ENCODE measurements around the gene PRSS27. TPM values are rescaled to one million over a fixed set of nuclear protein-coding genes. Genes with fewer than 3 reads are reported as not detected.

Gene PRSS27
- total RNA-seq (ENCODE audit: insufficient read depth, low replicate concordance), result 1.4 TPM

GRCh38 chr16:2720064-2720457 lies at the start of gene PRSS27:
Gene PRSS27, minus strand, starts transcription at chr16:2720224. Its CDS starts 64 bp downstream, at chr16:2720160.
- peak; percentile 13 for DNase-seq (ENCODE audit: low spot score)

GRCh38 chr16:2769675-2770056 lies 49.6 kb upstream of the PRSS27 start:
- DNase-seq (ENCODE audit: low spot score), result no peak

DNA sequence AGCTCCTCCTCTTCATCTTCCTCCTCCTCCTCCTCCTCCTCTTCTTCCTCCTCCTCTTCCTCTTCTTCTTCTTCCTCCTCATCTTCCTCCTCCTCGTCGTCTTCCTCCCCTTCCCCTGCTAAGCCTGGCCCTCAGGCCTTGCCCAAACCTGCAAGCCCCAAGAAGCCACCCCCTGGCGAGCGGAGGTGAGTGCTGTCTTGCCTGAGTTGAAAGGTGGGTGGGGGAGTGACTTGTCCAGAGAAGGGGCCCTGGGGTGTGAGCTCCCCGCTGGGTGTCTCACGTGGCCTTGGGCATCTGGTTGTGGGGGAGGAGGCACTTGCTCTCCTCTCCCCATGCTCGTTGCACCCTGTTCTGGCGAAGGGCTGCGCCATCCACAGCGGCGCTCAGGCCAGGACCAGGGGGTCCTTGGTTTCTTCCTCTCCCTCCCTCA lies 49.1 kb upstream of the PRSS27 start:
- no peak for DNase-seq (ENCODE audit: low spot score)

GRCh38 chr16:2768403-2769089 lies 48.5 kb upstream of the PRSS27 start:
- no peak for DNase-seq (ENCODE audit: low spot score)

DNA sequence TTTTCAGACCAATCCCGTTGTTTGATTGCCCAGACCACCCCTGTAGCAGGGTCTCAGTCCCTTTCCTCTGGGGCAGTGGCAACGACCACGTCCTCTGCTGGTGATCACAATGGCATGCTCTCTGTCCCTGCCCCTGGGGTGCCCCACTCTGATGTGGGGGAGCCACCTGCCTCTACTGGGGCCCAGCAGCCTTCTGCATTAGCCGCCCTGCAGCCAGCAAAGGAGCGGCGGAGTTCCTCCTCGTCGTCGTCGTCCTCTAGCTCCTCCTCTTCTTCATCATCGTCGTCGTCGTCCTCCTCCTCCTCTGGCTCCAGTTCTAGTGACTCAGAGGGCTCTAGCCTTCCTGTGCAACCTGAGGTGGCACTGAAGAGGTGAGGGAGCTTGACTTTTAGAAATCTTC lies 47.9 kb upstream of the PRSS27 start:
- no peak for DNase-seq (ENCODE audit: low spot score)

GRCh38 chr16:2767140-2767731 lies 47.2 kb upstream of the PRSS27 start:
- no peak for DNase-seq (ENCODE audit: low spot score)

- no peak for DNase-seq (ENCODE audit: low spot score)
Observed at GRCh38 chr16:2766430-2767139, 46.6 kb upstream of the PRSS27 start.

DNA sequence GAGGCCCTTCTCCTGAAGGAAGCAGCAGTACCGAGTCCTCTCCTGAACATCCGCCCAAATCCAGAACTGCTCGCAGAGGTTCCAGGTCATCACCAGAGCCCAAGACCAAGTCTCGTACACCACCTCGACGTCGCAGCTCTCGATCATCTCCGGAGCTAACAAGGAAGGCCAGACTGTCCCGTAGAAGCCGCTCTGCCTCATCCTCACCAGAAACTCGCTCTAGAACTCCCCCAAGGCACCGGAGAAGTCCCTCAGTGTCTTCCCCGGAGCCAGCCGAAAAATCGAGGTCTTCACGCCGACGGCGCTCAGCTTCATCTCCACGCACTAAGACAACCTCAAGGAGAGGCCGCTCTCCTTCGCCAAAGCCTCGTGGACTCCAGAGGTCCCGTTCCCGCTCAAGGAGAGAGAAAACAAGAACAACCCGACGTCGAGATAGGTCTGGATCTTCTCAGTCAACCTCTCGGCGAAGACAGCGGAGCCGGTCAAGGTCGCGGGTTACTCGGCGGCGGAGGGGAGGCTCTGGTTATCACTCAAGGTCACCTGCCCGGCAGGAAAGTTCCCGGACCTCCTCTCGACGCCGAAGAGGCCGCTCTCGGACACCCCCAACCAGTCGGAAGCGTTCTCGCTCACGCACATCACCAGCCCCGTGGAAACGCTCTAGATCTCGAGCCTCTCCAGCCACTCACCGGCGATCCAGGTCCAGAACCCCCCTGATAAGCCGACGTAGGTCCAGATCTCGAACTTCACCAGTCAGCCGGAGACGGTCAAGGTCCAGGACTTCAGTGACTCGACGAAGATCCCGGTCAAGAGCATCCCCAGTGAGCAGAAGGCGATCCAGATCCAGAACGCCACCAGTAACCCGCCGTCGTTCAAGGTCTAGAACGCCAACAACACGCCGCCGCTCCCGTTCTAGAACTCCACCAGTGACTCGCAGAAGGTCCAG lies 45.7 kb upstream of the PRSS27 start:
- DNase-seq (ENCODE audit: low spot score), result no peak

- no peak for DNase-seq (ENCODE audit: low spot score)
Observed at GRCh38 chr16:2764718-2765117, 44.7 kb upstream of the PRSS27 start.

GRCh38 chr16:2763173-2763572 lies 43.1 kb upstream of the PRSS27 start:
- DNase-seq (ENCODE audit: low spot score), result no peak

GRCh38 chr16:2762711-2763110 lies 42.7 kb upstream of the PRSS27 start:
- DNase-seq (ENCODE audit: low spot score), result no peak

GRCh38 chr16:2761886-2762583 lies 42.0 kb upstream of the PRSS27 start:
- no peak for DNase-seq (ENCODE audit: low spot score)

DNA sequence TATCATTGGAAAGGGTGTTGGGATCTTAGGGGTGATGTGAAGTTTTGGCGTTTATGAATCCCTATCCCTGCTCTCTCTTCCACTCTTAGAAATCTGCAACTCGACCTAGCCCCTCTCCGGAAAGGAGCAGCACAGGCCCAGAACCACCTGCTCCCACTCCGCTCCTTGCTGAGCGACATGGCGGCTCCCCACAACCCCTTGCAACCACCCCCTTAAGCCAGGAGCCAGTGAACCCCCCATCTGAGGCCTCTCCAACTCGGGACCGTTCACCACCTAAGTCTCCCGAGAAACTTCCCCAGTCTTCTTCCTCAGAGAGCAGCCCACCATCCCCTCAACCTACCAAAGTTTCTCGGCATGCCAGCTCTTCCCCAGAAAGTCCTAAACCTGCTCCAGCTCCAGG lies 41.4 kb upstream of the PRSS27 start:
- no peak for DNase-seq (ENCODE audit: low spot score)

GRCh38 chr16:2757344-2757743 lies 37.3 kb upstream of the PRSS27 start:
- no peak for DNase-seq (ENCODE audit: low spot score)

DNA sequence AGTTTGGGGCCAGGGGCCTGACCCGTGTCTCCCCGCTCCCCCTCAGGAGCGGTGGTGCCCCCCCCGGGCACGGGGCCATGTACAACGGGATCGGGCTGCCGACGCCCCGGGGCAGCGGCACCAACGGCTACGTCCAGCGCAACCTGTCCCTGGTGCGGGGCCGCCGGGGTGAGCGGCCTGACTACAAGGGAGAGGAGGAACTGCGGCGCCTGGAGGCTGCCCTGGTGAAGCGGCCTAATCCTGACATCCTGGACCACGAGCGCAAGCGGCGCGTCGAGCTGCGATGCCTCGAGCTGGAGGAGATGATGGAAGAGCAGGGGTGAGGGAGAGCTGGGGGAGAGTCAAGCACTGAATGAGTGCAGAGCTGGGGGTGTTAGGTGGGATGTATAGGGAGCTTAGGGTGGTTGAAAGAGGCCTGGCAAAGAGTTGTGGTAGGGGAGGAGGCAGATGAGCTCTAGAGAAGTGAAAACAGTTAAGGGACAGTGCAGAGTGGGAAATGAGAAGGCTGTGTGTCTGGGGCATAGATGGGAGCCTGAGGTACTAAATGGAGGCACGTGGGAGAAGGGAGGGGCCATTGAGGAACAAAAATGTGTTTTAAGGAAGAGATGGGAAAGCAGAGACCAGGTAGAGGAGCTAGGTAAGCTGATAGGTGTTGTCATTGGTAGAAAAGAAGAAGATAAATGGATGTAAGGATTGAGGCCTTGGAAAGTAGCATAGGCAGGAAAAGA lies 36.4 kb upstream of the PRSS27 start:
- no peak for DNase-seq (ENCODE audit: low spot score)

- no peak for DNase-seq (ENCODE audit: low spot score)
Observed at GRCh38 chr16:2755158-2755557, 35.1 kb upstream of the PRSS27 start.

GRCh38 chr16:2753733-2754020 lies 33.7 kb upstream of the PRSS27 start:
- peak; percentile 28 for DNase-seq (ENCODE audit: low spot score)

DNA sequence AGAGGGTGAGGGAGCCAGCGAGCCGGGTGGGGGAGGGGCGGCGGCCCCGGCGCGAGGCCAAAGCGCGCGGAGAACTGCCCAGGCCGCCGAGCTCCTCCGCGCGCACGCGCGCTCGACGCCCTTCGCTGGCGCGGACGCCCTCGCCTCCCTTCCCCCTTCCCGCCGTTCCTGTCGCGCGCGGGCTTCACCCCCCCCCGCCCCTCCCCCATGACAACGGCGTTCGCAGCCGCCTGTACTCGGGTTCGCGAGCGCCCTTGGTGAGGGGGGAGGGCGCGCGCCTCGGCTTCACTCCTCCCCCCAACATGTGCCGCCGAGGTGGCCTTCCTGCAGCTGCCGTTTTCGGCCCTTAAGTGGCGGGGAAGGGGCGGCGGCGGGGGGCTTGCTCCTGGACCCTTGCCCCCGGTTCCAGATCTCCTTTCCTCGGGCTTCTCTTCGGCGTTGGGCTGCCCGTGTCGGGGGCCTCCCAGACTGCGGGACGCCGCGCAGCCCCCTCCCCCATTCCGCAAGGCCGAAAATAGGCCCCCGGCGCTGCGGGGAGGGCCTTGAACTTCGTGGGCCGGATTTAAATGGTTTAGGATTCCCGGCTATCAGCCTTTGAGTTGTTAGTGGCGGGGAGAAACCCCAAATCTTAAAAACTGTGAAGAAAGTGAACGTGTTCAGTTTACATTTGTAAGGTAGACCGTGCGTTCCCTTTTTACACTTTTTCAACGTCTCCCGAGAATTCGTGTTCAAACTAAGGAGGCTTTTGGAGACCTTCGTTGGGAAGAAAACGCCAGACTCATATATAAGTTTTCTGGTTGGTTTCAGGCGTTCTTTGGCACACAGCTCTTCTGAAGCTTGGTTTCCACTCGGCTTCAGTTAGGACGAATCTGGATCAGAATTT lies 33.1 kb upstream of the PRSS27 start:
- peak; percentile 87 for DNase-seq (ENCODE audit: low spot score)

GRCh38 chr16:2752035-2752849 lies 32.2 kb upstream of the PRSS27 start, which contains the start of gene SRRM2:
Gene SRRM2, plus strand, starts transcription at chr16:2752638. Its CDS starts 3,727 bp downstream, at chr16:2756365.
- peak; percentile 99 for DNase-seq (ENCODE audit: low spot score)
